Prostate gland (tissue), 2 donors: Measurements from ENCODE around the gene PAQR5. TPM values are rescaled to one million over a fixed set of nuclear protein-coding genes. Genes with fewer than 3 reads are reported as not detected.

Experiments used
- DNase-seq: peaks from one replicate; pipeline ENCODE4 v3.0.0-alpha.2; 2019; ENCODE audit warnings: low spot score
- H3K27ac ChIP-seq, 2 donors: fragments of 200-600 bp; sonication (generic); 2 replicates each; pipeline ENCODE4 v1.5.1; 2017 to 2019
- H3K27me3 ChIP-seq: fragments of 200-600 bp; sonication (generic); replicated peaks from 2 replicates; pipeline ENCODE4 v1.5.1; 2019; ENCODE audit not compliant: insufficient read depth
- H3K36me3 ChIP-seq, 2 donors: fragments of 200-600 bp; sonication (generic); 1 replicate in 1 of 2; 2 replicates in 1 of 2; pipeline versions ENCODE4 v1.5.1 to v1.8.1; 2017 to 2019
- H3K4me1 ChIP-seq: fragments of 200-600 bp; sonication (generic); replicated peaks from 2 replicates; pipeline ENCODE4 v1.5.1; 2019
- H3K4me3 ChIP-seq, 2 donors: fragments of 200-600 bp; sonication (generic); 2 replicates each; pipeline ENCODE4 v1.5.1; 2017 to 2019
- H3K9me3 ChIP-seq: fragments of 200-600 bp; sonication (generic); 2 replicates; pipeline ENCODE4 v1.5.1; 2017
- POLR2A ChIP-seq: fragments of 450-650 bp; IDR thresholded peaks from one replicate; pipeline ENCODE4 v1.6.1; 2016; ENCODE audit warnings: antibody characterized with exemption, mild to moderate bottlenecking
- POLR2AphosphoS5 ChIP-seq: sonication (generic); formaldehyde crosslinking; IDR thresholded peaks from one replicate; pipeline ENCODE4 v1.6.1; 2017; ENCODE audit warnings: antibody characterized with exemption
- WGBS: methylation state at CpG from one replicate; pipeline ENCODE4 v1.1.5; 2018; 5-methylcytosine and 5-hydroxymethylcytosine counted together
- intact Hi-C: fragments of 100-400 bp; cut with DNase I; formaldehyde crosslinking; loops from one replicate; pipeline ENCODE4 v1.14.2; 2022
- total RNA-seq, 2 donors: library from RNA; depleted of rRNA; stranded (reverse); fragments of >200 nt; gene quantifications; one replicate each; pipeline ENCODE4 v1.1.0, GENCODE V29; 2016
- TF ChIP-seq, protein P1 (sequence below), 4 experiments: fragments of 200-600 bp in 2 of 4; fragments of 450-650 bp in 2 of 4; sonication (generic) in 2 of 4; IDR thresholded peaks; 1 replicate in 3 of 4; 2 replicates in 1 of 4; pipeline ENCODE4 v1.5.1; 2016 to 2019; ENCODE audit warnings: antibody characterized with exemption in 4 of 4, mild to moderate bottlenecking in 2 of 4, moderate library complexity in 2 of 4

Gene PAQR5
- total RNA-seq, 2 donors from 2014 or later: 0.17 to 1.2 TPM

DNA sequence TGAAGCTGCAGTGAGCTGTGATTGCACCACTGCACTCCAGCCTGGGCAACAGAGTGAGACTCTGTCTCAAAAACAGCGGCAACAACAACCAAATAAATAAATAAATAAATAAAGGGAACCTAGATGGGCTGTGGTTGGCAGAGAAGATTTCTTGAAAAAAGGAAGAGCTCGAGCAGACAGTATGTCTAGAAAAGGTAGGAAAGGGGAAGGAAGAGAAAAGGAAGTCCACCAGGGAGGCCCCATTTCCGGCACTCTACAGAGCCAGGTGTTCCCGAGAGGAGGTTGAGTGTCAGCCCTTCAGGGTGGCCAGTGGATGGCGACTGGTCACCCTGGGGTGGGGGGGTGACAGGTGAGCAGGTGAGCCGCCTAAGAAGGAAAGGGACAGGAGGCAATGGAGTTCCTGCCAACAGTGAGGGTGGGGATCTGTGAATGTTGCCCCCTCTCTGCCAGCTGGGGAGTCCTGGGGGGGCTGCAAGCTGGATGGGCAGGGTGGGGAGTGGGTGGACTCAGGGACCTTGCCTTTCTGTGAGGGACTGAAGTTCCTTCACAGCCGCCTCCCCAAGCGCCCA lies 14.8 kb downstream of the PAQR5 start:
- no peaks in the 10 kb centered on the region for H3K4me1 ChIP-seq
- no peaks in the 10 kb centered on the region for H3K27me3 ChIP-seq
- DNase-seq: no peak
- no peaks in the 10 kb centered on the region for H3K9me3 ChIP-seq
- H3K27ac ChIP-seq: no peak overlapping the region
- WGBS: 89% methylated on average over 8 of the region's 8 CpGs
- H3K4me3 ChIP-seq: no peak overlapping the region
- intact Hi-C loops: no loop called here
- no peaks in the 10 kb centered on the region for H3K36me3 ChIP-seq
- TF ChIP-seq POLR2AphosphoS5: no peak
- TF ChIP-seq POLR2A: no peak
- TF ChIP-seq, protein P1, sequence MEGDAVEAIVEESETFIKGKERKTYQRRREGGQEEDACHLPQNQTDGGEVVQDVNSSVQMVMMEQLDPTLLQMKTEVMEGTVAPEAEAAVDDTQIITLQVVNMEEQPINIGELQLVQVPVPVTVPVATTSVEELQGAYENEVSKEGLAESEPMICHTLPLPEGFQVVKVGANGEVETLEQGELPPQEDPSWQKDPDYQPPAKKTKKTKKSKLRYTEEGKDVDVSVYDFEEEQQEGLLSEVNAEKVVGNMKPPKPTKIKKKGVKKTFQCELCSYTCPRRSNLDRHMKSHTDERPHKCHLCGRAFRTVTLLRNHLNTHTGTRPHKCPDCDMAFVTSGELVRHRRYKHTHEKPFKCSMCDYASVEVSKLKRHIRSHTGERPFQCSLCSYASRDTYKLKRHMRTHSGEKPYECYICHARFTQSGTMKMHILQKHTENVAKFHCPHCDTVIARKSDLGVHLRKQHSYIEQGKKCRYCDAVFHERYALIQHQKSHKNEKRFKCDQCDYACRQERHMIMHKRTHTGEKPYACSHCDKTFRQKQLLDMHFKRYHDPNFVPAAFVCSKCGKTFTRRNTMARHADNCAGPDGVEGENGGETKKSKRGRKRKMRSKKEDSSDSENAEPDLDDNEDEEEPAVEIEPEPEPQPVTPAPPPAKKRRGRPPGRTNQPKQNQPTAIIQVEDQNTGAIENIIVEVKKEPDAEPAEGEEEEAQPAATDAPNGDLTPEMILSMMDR (IDR thresholded peaks at IDR 0.05): no peak

DNA sequence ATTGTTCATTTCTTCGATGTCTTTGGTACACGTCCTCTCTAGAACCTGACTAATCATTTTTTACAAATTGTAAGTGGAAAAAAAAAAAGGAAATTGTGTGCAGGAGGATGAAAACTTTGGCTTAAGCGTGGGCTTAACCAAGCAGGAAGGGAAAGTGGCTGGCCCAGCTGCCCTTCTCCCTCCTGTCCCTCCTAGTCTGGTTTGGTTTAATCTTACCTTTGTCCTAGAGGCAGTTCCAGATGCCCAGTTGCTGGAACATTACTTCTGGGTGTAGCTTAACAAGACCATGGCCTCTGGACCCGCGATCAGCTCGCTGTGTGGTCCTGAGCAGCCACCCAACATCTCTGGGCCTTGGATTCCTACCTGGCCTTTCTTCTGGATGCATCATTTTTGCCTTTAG lies 15.4 kb downstream of the PAQR5 start:
- no peak for DNase-seq
- H3K27me3 ChIP-seq: no peaks in the 10 kb centered on the region
- no peaks in the 10 kb centered on the region for H3K4me1 ChIP-seq
- intact Hi-C loops: no loop called here
- no peaks in the 10 kb centered on the region for H3K9me3 ChIP-seq
- H3K4me3 ChIP-seq: no peak overlapping the region
- H3K27ac ChIP-seq: no peak overlapping the region
- TF ChIP-seq POLR2AphosphoS5 (no peak), POLR2A (no peak)
- TF ChIP-seq, protein P1 (IDR thresholded peaks at IDR 0.05): no peak
- no peaks in the 10 kb centered on the region for H3K36me3 ChIP-seq
- WGBS: 92% methylated on average over 6 of the region's 6 CpGs

DNA sequence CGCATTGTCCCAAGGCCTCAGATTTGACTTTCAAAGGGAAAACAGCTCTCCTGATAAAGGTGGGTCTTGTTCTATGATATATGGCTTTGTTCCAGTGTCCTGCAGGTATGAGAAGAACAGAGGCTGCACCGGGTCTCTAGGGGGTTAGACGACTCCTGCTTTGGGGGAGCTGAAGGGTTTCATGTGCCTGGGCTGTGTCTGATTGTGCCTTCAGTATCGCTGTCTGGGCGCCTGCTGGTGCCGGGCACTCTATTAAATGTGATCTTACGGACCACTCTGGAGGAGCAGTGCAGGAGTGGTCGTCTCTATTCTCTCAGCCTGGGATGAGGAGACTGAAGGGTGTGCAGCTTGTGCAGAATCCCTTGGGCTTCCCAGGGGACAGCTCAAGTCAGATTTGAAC lies 16.0 kb downstream of the PAQR5 start:
- no peaks in the 10 kb centered on the region for H3K36me3 ChIP-seq
- no peaks in the 10 kb centered on the region for H3K4me1 ChIP-seq
- no peak for DNase-seq
- no peak overlapping the region for H3K4me3 ChIP-seq
- intact Hi-C loops: no loop called here
- no peaks in the 10 kb centered on the region for H3K9me3 ChIP-seq
- 79% methylated on average over 8 of the region's 8 CpGs for WGBS
- H3K27me3 ChIP-seq: no peaks in the 10 kb centered on the region
- no peak overlapping the region for H3K27ac ChIP-seq
- TF ChIP-seq POLR2A (no peak), POLR2AphosphoS5 (no peak)
- TF ChIP-seq, protein P1 (IDR thresholded peaks at IDR 0.05): no peak

GRCh38 chr15:69315402-69316110 lies 16.8 kb downstream of the PAQR5 start:
- no peaks in the 10 kb centered on the region for H3K36me3 ChIP-seq
- TF ChIP-seq POLR2AphosphoS5 (no peak), POLR2A (no peak)
- TF ChIP-seq, protein P1 (IDR thresholded peaks at IDR 0.05): no peak
- H3K9me3 ChIP-seq: no peaks in the 10 kb centered on the region
- DNase-seq: no peak
- H3K27me3 ChIP-seq: no peaks in the 10 kb centered on the region
- H3K4me1 ChIP-seq: no peaks in the 10 kb centered on the region
- 88% methylated on average over 9 of the region's 9 CpGs for WGBS
- no peak overlapping the region for H3K4me3 ChIP-seq
- no peak overlapping the region for H3K27ac ChIP-seq
- intact Hi-C loops: no loop called here

- Histone ChIP-seq H3K27ac (no peak overlapping the region), H3K9me3 (no peaks in the 10 kb centered on the region), H3K36me3 (no peaks in the 10 kb centered on the region), H3K27me3 (no peaks in the 10 kb centered on the region), H3K4me3 (no peak overlapping the region), H3K4me1 (no peaks in the 10 kb centered on the region)
- TF ChIP-seq, protein P1 (IDR thresholded peaks at IDR 0.05): no peak
- no peak for TF ChIP-seq POLR2AphosphoS5
- TF ChIP-seq POLR2A: no peak
- WGBS: 84% methylated on average over 8 of the region's 8 CpGs
- intact Hi-C loops: no loop called here
- no peak for DNase-seq
Observed at GRCh38 chr15:69316291-69316690, 17.6 kb downstream of the PAQR5 start.
